Choroid plexus epithelial cell (primary cell): ENCODE measurements around the gene CERCAM.

Source experiments
- DNase-seq: peaks from one replicate; pipeline ENCODE4 v3.0.0-alpha.2; 2010; ENCODE audit warnings: low read depth
- H3K4me3 ChIP-seq: 2 replicates; pipeline ENCODE4 v1.5.1; 2011; ENCODE audit warnings: low read depth, mild to moderate bottlenecking, control low read depth, low read length, moderate library complexity
- CTCF ChIP-seq: conservative IDR thresholded peaks from 2 replicates; pipeline ENCODE4 v1.5.1; 2011; ENCODE audit warnings: low read depth, mild to moderate bottlenecking, control low read depth, inconsistent platforms, low read length, moderate library complexity

The CERCAM gene

GRCh38 chr9:128481561-128481960 is 60.9 kb downstream of the CERCAM start:
- TF ChIP-seq CTCF = no peak
- no peak overlapping the region for H3K4me3 ChIP-seq
- no peak for DNase-seq

- no peak for DNase-seq
- H3K4me3 ChIP-seq = no peak overlapping the region
- TF ChIP-seq CTCF = no peak
Observed at GRCh38 chr9:128482186-128482585, 61.5 kb downstream of the CERCAM start.

GRCh38 chr9:128484686-128485413 is 64.2 kb downstream of the CERCAM start:
- no peak for DNase-seq
- H3K4me3 ChIP-seq = no peak overlapping the region
- TF ChIP-seq CTCF = no peak

- no peak for DNase-seq
- no peak overlapping the region for H3K4me3 ChIP-seq
- no peak for TF ChIP-seq CTCF
Observed at GRCh38 chr9:128485414-128485855, 64.8 kb downstream of the CERCAM start.

- H3K4me3 ChIP-seq = no peak overlapping the region
- no peak for DNase-seq
- no peak for TF ChIP-seq CTCF
Observed at GRCh38 chr9:128486201-128486600, 65.5 kb downstream of the CERCAM start.
